ENCODE data around the gene MPZL2. TPM values are rescaled to one million over a fixed set of nuclear protein-coding genes. Genes with fewer than 3 reads are reported as not detected.

Gene MPZL2
- total and polyA plus RNA-seq, 2 of the 13 experiments (the other 11 are each of a cell fraction or from before 2014, with no cell fraction given), result 27.9 to 53.7 TPM

- TF ChIP-seq KLF16 (CRISPR knock-in tag; IDR thresholded peaks at IDR 0.05) (0 out of 4 replicates have a peak, but pooled peaks of 1 of the 2 experiments have one; percentile 50), ZNF496 (CRISPR knock-in tag; IDR thresholded peaks at IDR 0.05; ENCODE audit: insufficient replicate concordance) (no peak), SIN3A (IDR thresholded peaks at IDR 0.05; ENCODE audit: borderline replicate concordance, low read depth, low read length) (peak; percentile 38; the same call in 1 of the 2 replicates), LBX2 (CRISPR knock-in tag; IDR thresholded peaks at IDR 0.05; ENCODE audit: borderline replicate concordance) (0 out of 2 replicates have a peak, but pooled peaks have one; percentile 25), MIXL1 (CRISPR knock-in tag; IDR thresholded peaks at IDR 0.05) (0 out of 2 replicates have a peak, but pooled peaks have one; percentile 14), ZBTB10 (CRISPR knock-in tag; IDR thresholded peaks at IDR 0.05; ENCODE audit: borderline replicate concordance) (no peak), ZNF660 (CRISPR knock-in tag; IDR thresholded peaks at IDR 0.05; ENCODE audit: borderline replicate concordance, low read depth) (no peak), JUND (CRISPR knock-in tag; IDR thresholded peaks at IDR 0.05) (peak; percentile 65), ZBTB40 (IDR thresholded peaks at IDR 0.05) (peak; percentile 86), ZBTB40 (CRISPR knock-in tag; IDR thresholded peaks at IDR 0.05) (0 out of 2 replicates have a peak, but pooled peaks have one; percentile 52)
Measured at GRCh38 chr11:118251858-118252652, 12.0 kb downstream of the MPZL2 start, which contains the start of gene MPZL3 (continued).
